Astrocyte (in vitro differentiated cells and primary cell): ENCODE results near the gene ROBO2. TPM values are rescaled to one million over a fixed set of nuclear protein-coding genes. Genes with fewer than 3 reads are reported as not detected.

Source experiments
- DNase-seq: peaks from one replicate; pipeline ENCODE4 v3.0.0-alpha.2; 2010; ENCODE audit warnings: low read depth
- FAIRE-seq: peaks from 2 replicates; lab custom pipeline; 2011; peaks lifted over from hg19 to GRCh38; lab: Jason Lieb, UNC
- H2AFZ ChIP-seq: 2 replicates; pipeline ENCODE4 v1.6.0; 2012; ENCODE audit warnings: low read depth, low read length, inconsistent platforms
- H3K27ac ChIP-seq: 2 replicates; pipeline ENCODE4 v1.5.1; 2011; ENCODE audit warnings: low read depth, low read length, inconsistent platforms
- H3K27me3 ChIP-seq: 2 replicates; pipeline ENCODE4 v1.6.0; 2011; ENCODE audit warnings: low read length, inconsistent platforms; ENCODE audit not compliant: insufficient read depth
- H3K36me3 ChIP-seq: 2 replicates; pipeline ENCODE4 v1.5.1; 2011; ENCODE audit warnings: low read length, inconsistent platforms; ENCODE audit not compliant: insufficient read depth
- H3K4me1 ChIP-seq: 2 replicates; pipeline ENCODE4 v1.5.1; 2011; ENCODE audit warnings: low read length, inconsistent platforms; ENCODE audit not compliant: insufficient read depth
- H3K4me2 ChIP-seq: 2 replicates; pipeline ENCODE4 v1.6.0; 2012; ENCODE audit warnings: low read length, inconsistent platforms
- H3K4me3 ChIP-seq: 2 replicates; pipeline ENCODE4 v1.5.1; 2011; ENCODE audit warnings: low read depth, mild to moderate bottlenecking, low read length, inconsistent platforms; ENCODE audit not compliant: insufficient read depth
- H3K79me2 ChIP-seq: 2 replicates; pipeline ENCODE4 v1.6.0; 2012; ENCODE audit warnings: mild to moderate bottlenecking, low read length, inconsistent platforms; ENCODE audit not compliant: insufficient read depth
- H3K9ac ChIP-seq: 2 replicates; pipeline ENCODE4 v1.6.0; 2012; ENCODE audit warnings: mild to moderate bottlenecking, low read length, inconsistent platforms
- H3K9me3 ChIP-seq: 2 replicates; pipeline ENCODE4 v1.5.1; 2012; ENCODE audit warnings: low read depth, mild to moderate bottlenecking, low read length, inconsistent platforms; ENCODE audit not compliant: insufficient read depth
- H4K20me1 ChIP-seq: 2 replicates; pipeline ENCODE4 v1.6.0; 2012; ENCODE audit warnings: low read length, inconsistent platforms; ENCODE audit not compliant: insufficient read depth
- H3K27ac Mint-ChIP-seq: one replicate; pipeline ENCODE4 v1.8.0; 2021; ENCODE audit warnings: mild to moderate bottlenecking, mixed read lengths; ENCODE audit not compliant: unreplicated experiment
- H3K27me3 Mint-ChIP-seq: one replicate; pipeline ENCODE4 v1.8.0; 2021; ENCODE audit warnings: low read depth, mixed read lengths; ENCODE audit not compliant: unreplicated experiment
- H3K36me3 Mint-ChIP-seq: one replicate; pipeline ENCODE4 v1.8.0; 2021; ENCODE audit warnings: low read depth, mixed read lengths; ENCODE audit not compliant: unreplicated experiment
- H3K4me1 Mint-ChIP-seq: one replicate; pipeline ENCODE4 v1.8.0; 2021; ENCODE audit warnings: low read depth, mixed read lengths; ENCODE audit not compliant: unreplicated experiment
- H3K4me3 Mint-ChIP-seq: one replicate; pipeline ENCODE4 v1.8.0; 2021; ENCODE audit warnings: mild to moderate bottlenecking, moderate library complexity, mixed read lengths; ENCODE audit not compliant: unreplicated experiment
- H3K9me3 Mint-ChIP-seq: one replicate; pipeline ENCODE4 v1.8.0; 2021; ENCODE audit warnings: mild to moderate bottlenecking, mixed read lengths; ENCODE audit not compliant: unreplicated experiment
- EZH2 ChIP-seq: IDR thresholded peaks from 2 replicates; pipeline ENCODE4 v1.6.1; 2012; ENCODE audit warnings: mild to moderate bottlenecking, low read length, inconsistent platforms; ENCODE audit not compliant: insufficient read depth
- total RNA-seq: library from RNA; stranded (reverse); gene quantifications from 2 replicates; pipeline ENCODE4 v1.2.1, GENCODE V29; 2021
- TF ChIP-seq, protein P1 (sequence below): IDR thresholded peaks from 2 replicates; pipeline ENCODE4 v1.5.1; 2011; ENCODE audit warnings: low read depth, mild to moderate bottlenecking, inconsistent platforms, low read length, moderate library complexity; ENCODE audit not compliant: insufficient read depth

ROBO2 gene
- total RNA-seq, 1 donor from 2014 or later = 1.4 TPM

- Histone ChIP-seq H3K4me3 (no peak overlapping the region), H4K20me1 (no peaks in the 10 kb centered on the region), H3K36me3 (no peaks in the 10 kb centered on the region), H3K4me2 (no peak overlapping the region), H3K9me3 (no peaks in the 10 kb centered on the region), H3K4me1 (no peaks in the 10 kb centered on the region), H2AFZ (no peak overlapping the region), H3K9ac (no peak overlapping the region), H3K27me3 (no peaks in the 10 kb centered on the region), H3K79me2 (no peaks in the 10 kb centered on the region), H3K27ac (no peak overlapping the region)
- no peaks in the 10 kb centered on the region for H3K9me3 Mint-ChIP-seq
- H3K36me3 Mint-ChIP-seq = no peaks in the 10 kb centered on the region
- H3K4me1 Mint-ChIP-seq = no peaks in the 10 kb centered on the region
- FAIRE-seq (no peak), DNase-seq (no peak)
- no peak for TF ChIP-seq EZH2
- TF ChIP-seq, protein P1, sequence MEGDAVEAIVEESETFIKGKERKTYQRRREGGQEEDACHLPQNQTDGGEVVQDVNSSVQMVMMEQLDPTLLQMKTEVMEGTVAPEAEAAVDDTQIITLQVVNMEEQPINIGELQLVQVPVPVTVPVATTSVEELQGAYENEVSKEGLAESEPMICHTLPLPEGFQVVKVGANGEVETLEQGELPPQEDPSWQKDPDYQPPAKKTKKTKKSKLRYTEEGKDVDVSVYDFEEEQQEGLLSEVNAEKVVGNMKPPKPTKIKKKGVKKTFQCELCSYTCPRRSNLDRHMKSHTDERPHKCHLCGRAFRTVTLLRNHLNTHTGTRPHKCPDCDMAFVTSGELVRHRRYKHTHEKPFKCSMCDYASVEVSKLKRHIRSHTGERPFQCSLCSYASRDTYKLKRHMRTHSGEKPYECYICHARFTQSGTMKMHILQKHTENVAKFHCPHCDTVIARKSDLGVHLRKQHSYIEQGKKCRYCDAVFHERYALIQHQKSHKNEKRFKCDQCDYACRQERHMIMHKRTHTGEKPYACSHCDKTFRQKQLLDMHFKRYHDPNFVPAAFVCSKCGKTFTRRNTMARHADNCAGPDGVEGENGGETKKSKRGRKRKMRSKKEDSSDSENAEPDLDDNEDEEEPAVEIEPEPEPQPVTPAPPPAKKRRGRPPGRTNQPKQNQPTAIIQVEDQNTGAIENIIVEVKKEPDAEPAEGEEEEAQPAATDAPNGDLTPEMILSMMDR = no peak
- no peak overlapping the region for H3K4me3 Mint-ChIP-seq
- H3K27me3 Mint-ChIP-seq = peaks cover 2% of the 10 kb centered on the region
- H3K27ac Mint-ChIP-seq = no peak overlapping the region
These were observed 532.2 kb downstream of the ROBO2 start for GRCh38 chr3:77571971-77572715.

- Histone ChIP-seq H3K27me3 (no peaks in the 10 kb centered on the region), H3K79me2 (no peaks in the 10 kb centered on the region), H2AFZ (no peak overlapping the region), H3K27ac (no peak overlapping the region), H3K4me2 (no peak overlapping the region), H3K36me3 (no peaks in the 10 kb centered on the region), H3K9me3 (no peaks in the 10 kb centered on the region), H3K9ac (no peak overlapping the region), H3K4me1 (no peaks in the 10 kb centered on the region), H3K4me3 (no peak overlapping the region), H4K20me1 (no peaks in the 10 kb centered on the region)
- no peak for DNase-seq
- H3K36me3 Mint-ChIP-seq = no peaks in the 10 kb centered on the region
- H3K27ac Mint-ChIP-seq = no peak overlapping the region
- TF ChIP-seq, protein P1 = no peak
- no peak for TF ChIP-seq EZH2
- H3K9me3 Mint-ChIP-seq = peaks cover 2% of the 10 kb centered on the region
- FAIRE-seq = no peak
- no peaks in the 10 kb centered on the region for H3K4me1 Mint-ChIP-seq
- H3K4me3 Mint-ChIP-seq = no peak overlapping the region
- H3K27me3 Mint-ChIP-seq = peaks cover 2% of the 10 kb centered on the region
These were observed 537.4 kb downstream of the ROBO2 start for GRCh38 chr3:77577264-77577663.

DNA sequence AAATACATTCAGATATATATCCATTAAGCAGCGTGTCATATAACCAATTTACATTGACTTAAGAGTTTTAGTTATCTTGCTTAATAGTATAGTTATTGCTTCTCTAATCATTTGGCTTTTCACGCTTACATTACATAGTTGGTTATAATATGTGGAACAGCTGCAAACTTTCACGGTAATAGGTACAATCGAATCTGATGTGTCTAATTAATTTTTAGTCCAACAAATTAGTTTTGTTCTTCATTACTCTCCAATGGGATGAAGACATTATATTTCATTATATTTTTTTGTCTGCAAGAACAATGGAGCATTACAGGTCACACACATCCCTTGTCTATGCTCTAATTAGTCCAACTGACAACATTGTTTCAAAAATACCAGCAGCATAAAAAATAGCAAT lies 546.3 kb downstream of the ROBO2 start:
- Mint-ChIP-seq H3K4me1 (no peaks in the 10 kb centered on the region), H3K27me3 (no peaks in the 10 kb centered on the region), H3K36me3 (no peaks in the 10 kb centered on the region), H3K27ac (no peak overlapping the region), H3K4me3 (no peak overlapping the region), H3K9me3 (no peaks in the 10 kb centered on the region)
- H4K20me1 ChIP-seq = no peaks in the 10 kb centered on the region
- H3K9ac ChIP-seq = no peak overlapping the region
- TF ChIP-seq, protein P1 = no peak
- no peak for TF ChIP-seq EZH2
- H3K27ac ChIP-seq = no peak overlapping the region
- H3K36me3 ChIP-seq = no peaks in the 10 kb centered on the region
- no peaks in the 10 kb centered on the region for H3K9me3 ChIP-seq
- H3K4me2 ChIP-seq = no peak overlapping the region
- H3K4me1 ChIP-seq = no peaks in the 10 kb centered on the region
- no peak for DNase-seq
- H3K79me2 ChIP-seq = no peaks in the 10 kb centered on the region
- no peak overlapping the region for H2AFZ ChIP-seq
- FAIRE-seq = no peak
- H3K27me3 ChIP-seq = no peaks in the 10 kb centered on the region
- no peak overlapping the region for H3K4me3 ChIP-seq
